Gastroesophageal sphincter (tissue), 3 donors: ENCODE data around the gene LDLRAD4.

Experiments
- EP300 ChIP-seq: sonication (generic); formaldehyde crosslinking; IDR thresholded peaks from one replicate; pipeline ENCODE4 v1.6.1; 2017; ENCODE audit warnings: antibody characterized with exemption, mild to moderate bottlenecking
- TF ChIP-seq, protein P1 (sequence below), 4 experiments: fragments of 200-600 bp in 2 of 4; fragments of 450-650 bp in 2 of 4; sonication (generic) in 1 of 4; IDR thresholded peaks; one replicate each; pipeline ENCODE4 v1.5.1; 2017 to 2019; ENCODE audit warnings: antibody characterized with exemption in 4 of 4, mild to moderate bottlenecking in 2 of 4, moderate library complexity in 2 of 4

- TF ChIP-seq, protein P1, sequence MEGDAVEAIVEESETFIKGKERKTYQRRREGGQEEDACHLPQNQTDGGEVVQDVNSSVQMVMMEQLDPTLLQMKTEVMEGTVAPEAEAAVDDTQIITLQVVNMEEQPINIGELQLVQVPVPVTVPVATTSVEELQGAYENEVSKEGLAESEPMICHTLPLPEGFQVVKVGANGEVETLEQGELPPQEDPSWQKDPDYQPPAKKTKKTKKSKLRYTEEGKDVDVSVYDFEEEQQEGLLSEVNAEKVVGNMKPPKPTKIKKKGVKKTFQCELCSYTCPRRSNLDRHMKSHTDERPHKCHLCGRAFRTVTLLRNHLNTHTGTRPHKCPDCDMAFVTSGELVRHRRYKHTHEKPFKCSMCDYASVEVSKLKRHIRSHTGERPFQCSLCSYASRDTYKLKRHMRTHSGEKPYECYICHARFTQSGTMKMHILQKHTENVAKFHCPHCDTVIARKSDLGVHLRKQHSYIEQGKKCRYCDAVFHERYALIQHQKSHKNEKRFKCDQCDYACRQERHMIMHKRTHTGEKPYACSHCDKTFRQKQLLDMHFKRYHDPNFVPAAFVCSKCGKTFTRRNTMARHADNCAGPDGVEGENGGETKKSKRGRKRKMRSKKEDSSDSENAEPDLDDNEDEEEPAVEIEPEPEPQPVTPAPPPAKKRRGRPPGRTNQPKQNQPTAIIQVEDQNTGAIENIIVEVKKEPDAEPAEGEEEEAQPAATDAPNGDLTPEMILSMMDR (IDR thresholded peaks at IDR 0.05) = no peak
- TF ChIP-seq EP300 = no peak
Measured at GRCh38 chr18:13412901-13413300, 194.3 kb downstream of the LDLRAD4 start.
